Smooth muscle cell (in vitro differentiated cells): ENCODE data around the gene ANKUB1. TPM values are rescaled to one million over a fixed set of nuclear protein-coding genes. Genes with fewer than 3 reads are reported as not detected.

Experiments used
- DNase-seq: peaks from one replicate; lab custom pipeline; 2025; ENCODE audit not compliant: unreplicated experiment; lab: John Stamatoyannopoulos, UW
- H2AFZ ChIP-seq: fragments of 200-600 bp; sonication (generic); 2 replicates; pipeline ENCODE4 v1.6.0; 2016; ENCODE audit warnings: antibody characterized with exemption, low read depth, mild to moderate bottlenecking
- H3F3A ChIP-seq: fragments of 200-600 bp; sonication (generic); 2 replicates; pipeline ENCODE4 v1.6.0; 2017; ENCODE audit warnings: antibody characterized with exemption, low read depth
- H3K27ac ChIP-seq: fragments of 200-600 bp; sonication (generic); 2 replicates; pipeline ENCODE4 v1.5.1; 2016; ENCODE audit warnings: low read depth, mild to moderate bottlenecking
- H3K27me3 ChIP-seq: fragments of 200-600 bp; sonication (generic); 2 replicates; pipeline ENCODE4 v1.6.1; 2016; ENCODE audit warnings: low read depth, mild to moderate bottlenecking
- H3K36me3 ChIP-seq: fragments of 200-600 bp; sonication (generic); 2 replicates; pipeline ENCODE4 v1.5.1; 2016; ENCODE audit warnings: low read depth
- H3K4me1 ChIP-seq: fragments of 200-600 bp; sonication (generic); 2 replicates; pipeline ENCODE4 v1.5.1; 2016; ENCODE audit warnings: low read depth
- H3K4me2 ChIP-seq: fragments of 200-600 bp; sonication (generic); 2 replicates; pipeline ENCODE4 v1.6.0; 2016; ENCODE audit warnings: mild to moderate bottlenecking
- H3K4me3 ChIP-seq: fragments of 200-600 bp; sonication (generic); 2 replicates; pipeline ENCODE4 v1.5.1; 2016; ENCODE audit warnings: mild to moderate bottlenecking
- H3K79me2 ChIP-seq: fragments of 200-600 bp; sonication (generic); 2 replicates; pipeline ENCODE4 v1.6.0; 2016; ENCODE audit warnings: low read depth, mild to moderate bottlenecking
- H3K9ac ChIP-seq: fragments of 200-600 bp; sonication (generic); 2 replicates; pipeline ENCODE4 v1.6.0; 2016; ENCODE audit warnings: low read depth
- H3K9me3 ChIP-seq: fragments of 200-600 bp; sonication (generic); replicated peaks from 2 replicates; pipeline ENCODE4 v1.5.1; 2016; ENCODE audit warnings: low read depth
- H4K20me1 ChIP-seq: fragments of 200-600 bp; sonication (generic); 2 replicates; pipeline ENCODE4 v1.6.0; 2016; ENCODE audit warnings: low read depth
- CTCF ChIP-seq: fragments of 200-600 bp; sonication (generic); IDR thresholded peaks from 2 replicates; pipeline ENCODE4 v1.5.1; 2017; ENCODE audit warnings: borderline replicate concordance, mild to moderate bottlenecking, antibody characterized with exemption; ENCODE audit not compliant: insufficient read depth, poor library complexity, severe bottlenecking
- WGBS: methylation state at CpG from one replicate; pipeline ENCODE4 v1.1.7; 2016; ENCODE audit warnings: low lambda C conversion rate; 5-methylcytosine and 5-hydroxymethylcytosine counted together
- polyA plus RNA-seq: library from polyadenylated mRNA; unstranded; fragments of >200 nt; fragmentation: Nextera tagmentation; extraction: Ambion mirVana; gene quantifications from 2 replicates; pipeline ENCODE4 v1.2.1, GENCODE V29; 2016
- total RNA-seq: library from RNA; depleted of rRNA; stranded (reverse); fragments of >200 nt; gene quantifications from 2 replicates; pipeline ENCODE4 v1.2.3, GENCODE V29; 2014

ANKUB1 gene
- total and polyA plus RNA-seq, 2 experiments from 2014 or later = not detected

DNA sequence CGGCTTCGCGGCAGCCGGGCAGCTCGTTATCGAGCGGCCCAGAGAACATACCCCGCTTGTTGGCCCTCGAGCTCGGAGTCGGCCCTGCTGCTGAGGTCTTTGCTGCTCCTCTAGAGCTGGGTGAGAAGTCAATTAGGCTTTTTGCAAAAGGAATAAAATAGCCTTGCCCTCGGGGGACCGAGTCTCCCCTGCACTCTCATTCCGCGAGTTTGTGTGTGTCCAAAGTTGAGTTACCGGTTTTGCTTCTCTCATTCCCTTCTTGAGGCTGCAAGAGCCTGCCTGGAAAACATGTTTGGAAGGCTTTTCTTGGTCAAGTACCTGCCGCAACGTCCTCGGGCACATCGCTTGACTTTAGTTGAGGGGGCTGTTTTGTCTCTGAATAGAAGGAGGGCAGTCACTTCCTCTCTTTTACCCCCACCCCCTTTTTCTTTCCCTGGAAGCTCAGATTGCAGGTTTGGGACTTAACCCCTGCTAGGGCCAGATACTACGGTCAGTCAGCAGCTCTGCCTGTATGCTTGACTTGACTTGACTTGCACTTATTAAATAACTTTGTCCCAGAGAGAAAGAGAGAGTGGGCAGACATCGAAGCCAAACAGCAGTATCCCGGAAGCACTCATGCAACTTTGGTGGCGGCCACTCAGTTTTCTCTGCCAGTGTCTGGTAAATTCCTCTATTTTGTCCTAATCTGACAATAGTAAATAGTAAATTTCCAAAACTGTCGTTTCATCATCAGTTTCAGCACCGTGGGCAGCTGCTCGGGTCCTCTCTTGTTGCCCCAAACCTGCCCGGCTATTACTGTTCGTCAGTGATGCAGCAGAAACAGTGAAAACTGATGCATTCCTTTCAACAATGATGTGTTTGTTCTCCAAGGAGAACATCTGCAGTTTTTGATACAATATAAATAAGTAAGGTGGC, 21.3 kb upstream of the ANKUB1 start:
- Histone ChIP-seq H4K20me1 (peaks cover 48% of the 10 kb centered on the region), H3K9ac (peak overlapping the region; percentile 90), H3K4me2 (peak overlapping the region; percentile 91), H3K4me3 (peak overlapping the region; percentile 66), H3K27ac (peak overlapping the region; percentile 94), H2AFZ (peak overlapping the region; percentile 81), H3K36me3 (no peaks in the 10 kb centered on the region), H3F3A (peaks cover 7% of the 10 kb centered on the region), H3K9me3 (no peaks in the 10 kb centered on the region), H3K79me2 (peaks cover 46% of the 10 kb centered on the region), H3K4me1 (peaks cover 24% of the 10 kb centered on the region), H3K27me3 (no peaks in the 10 kb centered on the region)
- under 1% methylated on average over 29 of the region's 29 CpGs for WGBS
- peak; percentile 24 for DNase-seq
- no peak for TF ChIP-seq CTCF

GRCh38 chr3:149812606-149813366, 20.4 kb upstream of the ANKUB1 start, which contains the start of gene RNF13:
TSS of gene RNF13 (plus strand) at chr3:149813215. CDS start at chr3:149846027, 32,812 bp downstream.
- Histone ChIP-seq H3K27ac (peak within 1 kb of the TSS; percentile 94), H3K9me3 (no peaks in the 10 kb centered on the region), H3F3A (peaks cover 7% of the 10 kb centered on the region), H3K9ac (peak within 1 kb of the TSS; percentile 90), H3K4me1 (peaks cover 24% of the 10 kb centered on the region), H3K79me2 (peaks cover 38% of the 10 kb centered on the region), H3K4me3 (peak within 1 kb of the TSS; percentile 66), H3K36me3 (no peaks in the 10 kb centered on the region), H3K27me3 (no peaks in the 10 kb centered on the region), H2AFZ (peak within 1 kb of the TSS; percentile 81), H3K4me2 (peak within 1 kb of the TSS; percentile 91), H4K20me1 (peaks cover 40% of the 10 kb centered on the region)
- WGBS = 1% methylated on average over 50 of the region's 56 CpGs
- TF ChIP-seq CTCF = no peak
- peak; percentile 73 for DNase-seq

DNA sequence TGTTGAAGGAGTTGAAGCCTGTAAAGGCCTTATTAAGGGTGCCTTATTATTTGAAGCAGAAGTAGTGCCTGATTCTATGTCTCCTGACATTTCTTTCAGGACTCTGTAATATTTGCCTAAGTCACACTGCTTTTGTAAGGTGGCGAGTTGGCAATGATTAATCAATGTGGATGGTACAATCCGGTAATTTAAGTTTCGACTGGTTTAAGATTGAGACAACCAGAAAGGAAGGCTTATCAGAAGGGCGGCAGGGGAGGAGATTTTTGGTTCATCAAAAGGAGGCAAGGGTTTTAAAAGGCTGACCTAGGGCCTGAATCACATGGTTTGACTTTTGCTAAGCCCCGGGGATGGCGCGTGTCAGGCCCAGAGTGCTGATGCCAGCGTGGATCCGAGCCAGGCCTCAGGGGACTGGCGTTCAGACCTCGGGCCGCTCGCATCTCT, 19.8 kb upstream of the ANKUB1 start:
- no peaks in the 10 kb centered on the region for H3K36me3 ChIP-seq
- peaks cover 7% of the 10 kb centered on the region for H3F3A ChIP-seq
- no peak for TF ChIP-seq CTCF
- peaks cover 34% of the 10 kb centered on the region for H4K20me1 ChIP-seq
- H2AFZ ChIP-seq = peak overlapping the region; percentile 81
- H3K9ac ChIP-seq = peak overlapping the region; percentile 90
- DNase-seq = no peak
- peak overlapping the region; percentile 94 for H3K27ac ChIP-seq
- peaks cover 32% of the 10 kb centered on the region for H3K79me2 ChIP-seq
- peaks cover 24% of the 10 kb centered on the region for H3K4me1 ChIP-seq
- no peaks in the 10 kb centered on the region for H3K9me3 ChIP-seq
- peak overlapping the region; percentile 91 for H3K4me2 ChIP-seq
- H3K4me3 ChIP-seq = peak overlapping the region; percentile 66
- no peaks in the 10 kb centered on the region for H3K27me3 ChIP-seq
- 32% methylated on average over 13 of the region's 13 CpGs for WGBS
